Neural progenitor cell (in vitro differentiated cells): Measurements from ENCODE around the gene MYL12A. TPM values are rescaled to one million over a fixed set of nuclear protein-coding genes. Genes with fewer than 3 reads are reported as not detected.
A peak's percentile ranks its signal among the peaks of the same experiment; 100 is the strongest.

ENCODE experiments used
- DNase-seq: peaks from one replicate; pipeline ENCODE4 v3.0.0-alpha.2; 2016; ENCODE audit warnings: low spot score
- H2AFZ ChIP-seq: fragments of 200-600 bp; sonication (generic); replicated peaks from 2 replicates; pipeline ENCODE4 v1.6.1; 2016; ENCODE audit warnings: antibody characterized with exemption
- H3F3A ChIP-seq: fragments of 200-600 bp; sonication (generic); 2 replicates; pipeline ENCODE4 v1.6.1; 2016; ENCODE audit warnings: antibody characterized with exemption, low read depth
- H3K27ac ChIP-seq: fragments of 200-600 bp; sonication (generic); 2 replicates; pipeline ENCODE4 v1.5.1; 2016; ENCODE audit warnings: mild to moderate bottlenecking
- H3K27me3 ChIP-seq: fragments of 200-600 bp; sonication (generic); 2 replicates; pipeline ENCODE4 v1.6.1; 2016; ENCODE audit warnings: mild to moderate bottlenecking, moderate library complexity
- H3K36me3 ChIP-seq: fragments of 200-600 bp; sonication (generic); 2 replicates; pipeline ENCODE4 v1.5.1; 2016
- H3K4me1 ChIP-seq: fragments of 200-600 bp; sonication (generic); 2 replicates; pipeline ENCODE4 v1.6.1; 2016; ENCODE audit warnings: mixed run types
- H3K4me2 ChIP-seq: fragments of 200-600 bp; sonication (generic); 2 replicates; pipeline ENCODE4 v1.6.1; 2016
- H3K4me3 ChIP-seq: fragments of 200-600 bp; sonication (generic); 2 replicates; pipeline ENCODE4 v1.5.1; 2016
- H3K79me2 ChIP-seq: fragments of 200-600 bp; sonication (generic); 2 replicates; pipeline ENCODE4 v1.6.1; 2016; ENCODE audit warnings: low read depth
- H3K9ac ChIP-seq: fragments of 200-600 bp; sonication (generic); 2 replicates; pipeline ENCODE4 v1.6.1; 2016
- H3K9me3 ChIP-seq: fragments of 200-600 bp; sonication (generic); 2 replicates; pipeline ENCODE4 v1.5.1; 2016; ENCODE audit warnings: low read depth
- H4K20me1 ChIP-seq: fragments of 200-600 bp; sonication (generic); 2 replicates; pipeline ENCODE4 v1.6.1; 2016; ENCODE audit warnings: low read depth
- H3K27ac Mint-ChIP-seq: 3 replicates; pipeline ENCODE4 v1.8.0; 2021; ENCODE audit warnings: mixed read lengths
- H3K27me3 Mint-ChIP-seq: 2 replicates; pipeline ENCODE4 v1.8.0; 2022; ENCODE audit warnings: low read depth, mild to moderate bottlenecking, inconsistent platforms, moderate library complexity, mixed read lengths; ENCODE audit not compliant: insufficient read depth
- H3K36me3 Mint-ChIP-seq: 3 replicates; pipeline ENCODE4 v1.8.0; 2021; ENCODE audit warnings: mixed read lengths
- H3K4me1 Mint-ChIP-seq: 3 replicates; pipeline ENCODE4 v1.8.0; 2021; ENCODE audit warnings: mixed read lengths
- H3K4me3 Mint-ChIP-seq: 3 replicates; pipeline ENCODE4 v1.8.0; 2021; ENCODE audit warnings: mild to moderate bottlenecking, moderate library complexity, mixed read lengths
- H3K9me3 Mint-ChIP-seq: 3 replicates; pipeline ENCODE4 v1.8.0; 2020; ENCODE audit warnings: mixed read lengths
- CTCF ChIP-seq: fragments of 200-600 bp; sonication (generic); IDR thresholded peaks from 2 replicates; pipeline ENCODE4 v1.5.1; 2017; ENCODE audit warnings: antibody characterized with exemption, mild to moderate bottlenecking
- EZH2 ChIP-seq: fragments of 200-600 bp; sonication (generic); IDR thresholded peaks from 2 replicates; pipeline ENCODE4 v1.6.1; 2017; ENCODE audit warnings: antibody characterized with exemption, mild to moderate bottlenecking, moderate library complexity
- EZH2phosphoT487 ChIP-seq: fragments of 200-600 bp; sonication (generic); IDR thresholded peaks from 2 replicates; pipeline ENCODE4 v1.6.1; 2017; ENCODE audit warnings: antibody characterized with exemption
- total RNA-seq: library from RNA; depleted of rRNA; stranded (reverse); fragments of >200 nt; gene quantifications from 2 replicates; pipeline ENCODE4 v1.2.3, GENCODE V29; 2015; ENCODE audit warnings: low replicate concordance

MYL12A gene
- total RNA-seq, 1 donor from 2014 or later, result 365 TPM

GRCh38 chr18:3245853-3246634, 1.6 kb upstream of the MYL12A start:
- peaks cover 11% of the 10 kb centered on the region for H3K9me3 Mint-ChIP-seq

GRCh38 chr18:3246635-3247239, 864 bp upstream of the MYL12A start:
- Mint-ChIP-seq H3K4me3 (peak overlapping the region; percentile 93), H3K27ac (peak overlapping the region; percentile 100), H3K27me3 (peaks cover 2% of the 10 kb centered on the region), H3K36me3 (peaks cover 4% of the 10 kb centered on the region), H3K9me3 (peaks cover 7% of the 10 kb centered on the region), H3K4me1 (peaks cover 21% of the 10 kb centered on the region)
- Histone ChIP-seq H3F3A (peaks cover 28% of the 10 kb centered on the region), H3K9ac (no peak overlapping the region), H2AFZ (no peak overlapping the region), H3K27ac (no peak overlapping the region), H3K4me1 (peaks cover 17% of the 10 kb centered on the region), H3K4me2 (peak overlapping the region; percentile 63), H3K9me3 (no peaks in the 10 kb centered on the region), H3K79me2 (peaks cover 41% of the 10 kb centered on the region), H3K4me3 (peak overlapping the region; percentile 95), H3K27me3 (no peaks in the 10 kb centered on the region), H4K20me1 (peaks cover 34% of the 10 kb centered on the region), H3K36me3 (peaks cover 3% of the 10 kb centered on the region)
- peak; percentile 40 for DNase-seq
- TF ChIP-seq CTCF (no peak), EZH2phosphoT487 (no peak), EZH2 (no peak)

More at GRCh38 chr18:3245853-3246634, 1.6 kb upstream of the MYL12A start:
- TF ChIP-seq CTCF, result peak; percentile 91
- TF ChIP-seq EZH2, result no peak
- no peak for TF ChIP-seq EZH2phosphoT487
- Histone ChIP-seq H3K4me2 (peak overlapping the region; percentile 63), H3K36me3 (peaks cover 3% of the 10 kb centered on the region), H3F3A (peaks cover 28% of the 10 kb centered on the region), H3K9ac (no peak overlapping the region), H3K79me2 (peaks cover 34% of the 10 kb centered on the region), H4K20me1 (peaks cover 29% of the 10 kb centered on the region), H3K4me1 (peaks cover 12% of the 10 kb centered on the region), H3K4me3 (peak overlapping the region; percentile 95), H3K9me3 (no peaks in the 10 kb centered on the region), H2AFZ (peak overlapping the region; percentile 72), H3K27ac (no peak overlapping the region), H3K27me3 (no peaks in the 10 kb centered on the region)
- Mint-ChIP-seq H3K36me3 (peaks cover 4% of the 10 kb centered on the region), H3K4me3 (peak overlapping the region; percentile 93), H3K4me1 (peaks cover 21% of the 10 kb centered on the region), H3K27ac (peak overlapping the region; percentile 100), H3K27me3 (peaks cover 2% of the 10 kb centered on the region)
- DNase-seq, result peak; percentile 95

- peaks cover 46% of the 10 kb centered on the region for H4K20me1 ChIP-seq
- Mint-ChIP-seq H3K9me3 (no peaks in the 10 kb centered on the region), H3K27me3 (peaks cover 2% of the 10 kb centered on the region), H3K27ac (peak overlapping the region; percentile 93), H3K4me3 (peak overlapping the region; percentile 93), H3K36me3 (peaks cover 1% of the 10 kb centered on the region), H3K4me1 (peaks cover 21% of the 10 kb centered on the region)
- TF ChIP-seq CTCF (no peak), EZH2 (no peak)
- H3K27me3 ChIP-seq, result no peaks in the 10 kb centered on the region
- DNase-seq, result peak; percentile 64
- peaks cover 28% of the 10 kb centered on the region for H3F3A ChIP-seq
- H3K27ac ChIP-seq, result peak overlapping the region; percentile 96
- no peak overlapping the region for H2AFZ ChIP-seq
- H3K36me3 ChIP-seq, result peaks cover 3% of the 10 kb centered on the region
- H3K79me2 ChIP-seq, result peaks cover 56% of the 10 kb centered on the region
- peak overlapping the region; percentile 90 for H3K9ac ChIP-seq
- peaks cover 17% of the 10 kb centered on the region for H3K4me1 ChIP-seq
- peak overlapping the region; percentile 97 for H3K4me2 ChIP-seq
- H3K9me3 ChIP-seq, result no peaks in the 10 kb centered on the region
- peak overlapping the region; percentile 95 for H3K4me3 ChIP-seq
Measured at GRCh38 chr18:3248062-3248657, 559 bp downstream of the MYL12A start.
